CD14-positive monocyte (primary cell): ENCODE measurements around the gene OSBP2. TPM values are rescaled to one million over a fixed set of nuclear protein-coding genes. Genes with fewer than 3 reads are reported as not detected.

Experiments used
- DNase-seq, 3 donors: peaks; one replicate each; pipeline ENCODE4 v3.0.0-alpha.2; 2011 to 2022
- H2AFZ ChIP-seq: 2 replicates; pipeline ENCODE4 v1.6.0; 2012; ENCODE audit warnings: mild to moderate bottlenecking, low read depth, low read length, inconsistent platforms; ENCODE audit not compliant: insufficient read depth, poor library complexity, severe bottlenecking
- H3K27ac ChIP-seq, 2 donors: 1 replicate in 1 of 2; 2 replicates in 1 of 2; pipeline ENCODE4 v1.5.1; 2012 to 2013; ENCODE audit warnings: low read length in 2 of 2, control low read depth in 1 of 2, inconsistent platforms in 1 of 2, low read depth in 1 of 2, mild to moderate bottlenecking in 1 of 2
- H3K27me3 ChIP-seq, 2 donors: one replicate each; pipeline versions ENCODE4 v1.6.0 to v1.6.1; 2011 to 2013; ENCODE audit warnings: low read length in 2 of 2; ENCODE audit not compliant: control insufficient read depth in 2 of 2, insufficient read depth in 2 of 2
- H3K36me3 ChIP-seq, 2 donors: replicated peaks in 1 of 2; 1 replicate in 1 of 2; 2 replicates in 1 of 2; pipeline versions ENCODE4 v1.5.1 to v1.6.1; 2012 to 2013; ENCODE audit warnings: low read length in 2 of 2, control low read depth in 1 of 2, inconsistent platforms in 1 of 2, mild to moderate bottlenecking in 1 of 2; ENCODE audit not compliant: insufficient read depth in 2 of 2, control insufficient read depth in 1 of 2
- H3K4me1 ChIP-seq, 2 donors: 1 replicate in 1 of 2; 2 replicates in 1 of 2; pipeline versions ENCODE4 v1.5.1 to v1.6.1; 2012 to 2013; ENCODE audit warnings: low read length in 2 of 2, control low read depth in 1 of 2, inconsistent platforms in 1 of 2, mild to moderate bottlenecking in 1 of 2, moderate library complexity in 1 of 2; ENCODE audit not compliant: insufficient read depth in 2 of 2, control insufficient read depth in 1 of 2
- H3K4me2 ChIP-seq: replicated peaks from 2 replicates; pipeline ENCODE3; 2012; ENCODE audit warnings: low read length, moderate library complexity, mild to moderate bottlenecking; ENCODE audit not compliant: poor library complexity, severe bottlenecking; ENCODE audit errors: extremely low read depth
- H3K4me3 ChIP-seq, 3 experiments: fragments of 200-600 bp in 1 of 3; sonication (generic) in 1 of 3; replicated peaks in 1 of 3; 1 replicate in 2 of 3; 2 replicates in 1 of 3; pipeline ENCODE4 v1.5.1; 2011 to 2013; ENCODE audit warnings: low read length in 3 of 3, mild to moderate bottlenecking in 3 of 3, control low read depth in 2 of 3, low read depth in 2 of 3, inconsistent platforms in 1 of 3, moderate library complexity in 1 of 3
- H3K79me2 ChIP-seq: 2 replicates; pipeline ENCODE4 v1.6.0; 2012; ENCODE audit warnings: mild to moderate bottlenecking, control low read depth, inconsistent platforms, low read length, moderate library complexity; ENCODE audit not compliant: insufficient read depth
- H3K9ac ChIP-seq: 2 replicates; pipeline ENCODE4 v1.6.0; 2017; ENCODE audit warnings: low read length, mild to moderate bottlenecking; ENCODE audit not compliant: insufficient read depth, poor library complexity, severe bottlenecking
- H3K9me3 ChIP-seq, 2 donors: replicated peaks in 1 of 2; 1 replicate in 1 of 2; 2 replicates in 1 of 2; pipeline versions ENCODE4 v1.5.1 to v1.6.1; 2012 to 2013; ENCODE audit warnings: low read length in 2 of 2, control low read depth in 1 of 2; ENCODE audit not compliant: control insufficient read depth in 1 of 2, insufficient read depth in 1 of 2
- H4K20me1 ChIP-seq: 2 replicates; pipeline ENCODE4 v1.6.0; 2012; ENCODE audit warnings: mild to moderate bottlenecking, low read length, control low read depth, moderate library complexity; ENCODE audit not compliant: insufficient read depth
- H3K27ac Mint-ChIP-seq, 7 donors: one replicate each; pipeline ENCODE4 v1.8.0; 2020; ENCODE audit warnings: mild to moderate bottlenecking in 7 of 7, mixed read lengths in 7 of 7, moderate library complexity in 6 of 7, inconsistent platforms in 2 of 7
- H3K27me3 Mint-ChIP-seq, 3 donors: one replicate each; pipeline ENCODE4 v1.8.0; 2021 to 2022; ENCODE audit warnings: low read depth in 3 of 3, mild to moderate bottlenecking in 3 of 3, mixed read lengths in 3 of 3, moderate library complexity in 3 of 3, inconsistent platforms in 1 of 3
- H3K36me3 Mint-ChIP-seq, 2 donors: one replicate each; pipeline ENCODE4 v1.8.0; 2020; ENCODE audit warnings: mixed read lengths in 2 of 2, inconsistent platforms in 1 of 2, mild to moderate bottlenecking in 1 of 2
- H3K4me1 Mint-ChIP-seq: one replicate; pipeline ENCODE4 v1.8.0; 2020; ENCODE audit warnings: mild to moderate bottlenecking, mixed read lengths
- H3K4me3 Mint-ChIP-seq, 2 donors: one replicate each; pipeline ENCODE4 v1.8.0; 2020; ENCODE audit warnings: mild to moderate bottlenecking in 2 of 2, mixed read lengths in 2 of 2, moderate library complexity in 1 of 2
- H3K9me3 Mint-ChIP-seq, 7 donors: one replicate each; pipeline ENCODE4 v1.8.0; 2020 to 2022; ENCODE audit warnings: mixed read lengths in 7 of 7, mild to moderate bottlenecking in 6 of 7, moderate library complexity in 6 of 7, inconsistent platforms in 2 of 7
- WGBS: methylation state at CpG from one replicate; pipeline ENCODE4 v1.1.5; 2013; ENCODE audit warnings: missing lambda C conversion rate; ENCODE audit not compliant: insufficient coverage; 5-methylcytosine and 5-hydroxymethylcytosine counted together
- intact Hi-C, 2 donors: fragments of 100-400 bp; cut with micrococcal nuclease; formaldehyde crosslinking; loops; one replicate each; pipeline versions ENCODE4 v1.15.0 to v1.15.1; 2023
- polyA plus RNA-seq, 3 donors: library from polyadenylated mRNA; depleted of rRNA in 1 of 3; unstranded in 2 of 3; stranded (reverse) in 1 of 3; fragments of 300-500 nt in 2 of 3; fragments of >200 nt in 1 of 3; fragmentation: Illumina TruSeq in 2 of 3; gene quantifications; 1 replicate in 2 of 3; 2 replicates in 1 of 3; pipeline ENCODE4 v1.2.3, GENCODE V29; 2012 to 2021
- TF ChIP-seq, protein P1 (sequence below): fragments of 200-600 bp; IDR thresholded peaks from one replicate; pipeline ENCODE4 v1.8.0; 2022; ENCODE audit warnings: antibody characterized with exemption, mild to moderate bottlenecking

The OSBP2 gene
- polyA plus RNA-seq, 3 donors, result 0.21 to 0.54 TPM; not detected in 1

DNA sequence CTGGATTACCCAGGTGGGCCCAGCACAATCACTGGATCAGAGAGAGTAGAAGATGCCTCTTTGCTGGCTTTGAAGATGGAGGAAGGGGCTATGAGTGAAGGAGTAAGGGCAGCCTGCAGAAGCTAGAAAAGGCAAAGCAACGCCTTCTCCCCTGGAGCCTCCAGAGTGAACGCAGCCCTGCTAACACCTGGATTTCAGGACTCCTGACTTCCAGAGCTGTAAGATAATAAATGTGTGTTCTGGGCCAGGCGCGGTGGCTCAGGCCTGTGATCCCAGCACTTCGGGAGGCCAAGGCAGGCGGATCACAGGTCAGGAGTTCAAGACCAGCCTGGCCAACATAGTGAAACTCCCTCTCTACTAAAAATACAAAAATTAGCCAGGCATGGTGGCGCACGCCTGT, 171.5 kb downstream of the OSBP2 start:
- no peak overlapping the region for H3K4me3 ChIP-seq
- no peak overlapping the region for H2AFZ ChIP-seq
- no peak for DNase-seq
- H3K4me1 Mint-ChIP-seq, result no peaks in the 10 kb centered on the region
- peaks cover 0 to 5% (median 2%) of the 10 kb centered on the region in 3 donors for H3K27me3 Mint-ChIP-seq
- H4K20me1 ChIP-seq, result no peaks in the 10 kb centered on the region
- intact Hi-C loops, result no loop called here
- TF ChIP-seq, protein P1, sequence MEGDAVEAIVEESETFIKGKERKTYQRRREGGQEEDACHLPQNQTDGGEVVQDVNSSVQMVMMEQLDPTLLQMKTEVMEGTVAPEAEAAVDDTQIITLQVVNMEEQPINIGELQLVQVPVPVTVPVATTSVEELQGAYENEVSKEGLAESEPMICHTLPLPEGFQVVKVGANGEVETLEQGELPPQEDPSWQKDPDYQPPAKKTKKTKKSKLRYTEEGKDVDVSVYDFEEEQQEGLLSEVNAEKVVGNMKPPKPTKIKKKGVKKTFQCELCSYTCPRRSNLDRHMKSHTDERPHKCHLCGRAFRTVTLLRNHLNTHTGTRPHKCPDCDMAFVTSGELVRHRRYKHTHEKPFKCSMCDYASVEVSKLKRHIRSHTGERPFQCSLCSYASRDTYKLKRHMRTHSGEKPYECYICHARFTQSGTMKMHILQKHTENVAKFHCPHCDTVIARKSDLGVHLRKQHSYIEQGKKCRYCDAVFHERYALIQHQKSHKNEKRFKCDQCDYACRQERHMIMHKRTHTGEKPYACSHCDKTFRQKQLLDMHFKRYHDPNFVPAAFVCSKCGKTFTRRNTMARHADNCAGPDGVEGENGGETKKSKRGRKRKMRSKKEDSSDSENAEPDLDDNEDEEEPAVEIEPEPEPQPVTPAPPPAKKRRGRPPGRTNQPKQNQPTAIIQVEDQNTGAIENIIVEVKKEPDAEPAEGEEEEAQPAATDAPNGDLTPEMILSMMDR, result no peak
- no peaks in the 10 kb centered on the region for H3K9me3 ChIP-seq
- H3K27me3 ChIP-seq, result no peaks in the 10 kb centered on the region
- no peaks in the 10 kb centered on the region for H3K36me3 ChIP-seq
- H3K4me2 ChIP-seq, result no peak overlapping the region
- H3K4me3 Mint-ChIP-seq, result no peak overlapping the region
- no CpG with 5 or more reads among the region's 8 CpGs for WGBS
- no peak overlapping the region for H3K27ac Mint-ChIP-seq
- no peaks in the 10 kb centered on the region for H3K4me1 ChIP-seq
- H3K79me2 ChIP-seq, result no peaks in the 10 kb centered on the region
- H3K36me3 Mint-ChIP-seq, result no peaks in the 10 kb centered on the region
- H3K9me3 Mint-ChIP-seq, result peaks cover 0 to 7% (median 0%) of the 10 kb centered on the region in 7 donors
- H3K9ac ChIP-seq, result no peak overlapping the region
- H3K27ac ChIP-seq, result no peak overlapping the region

DNA sequence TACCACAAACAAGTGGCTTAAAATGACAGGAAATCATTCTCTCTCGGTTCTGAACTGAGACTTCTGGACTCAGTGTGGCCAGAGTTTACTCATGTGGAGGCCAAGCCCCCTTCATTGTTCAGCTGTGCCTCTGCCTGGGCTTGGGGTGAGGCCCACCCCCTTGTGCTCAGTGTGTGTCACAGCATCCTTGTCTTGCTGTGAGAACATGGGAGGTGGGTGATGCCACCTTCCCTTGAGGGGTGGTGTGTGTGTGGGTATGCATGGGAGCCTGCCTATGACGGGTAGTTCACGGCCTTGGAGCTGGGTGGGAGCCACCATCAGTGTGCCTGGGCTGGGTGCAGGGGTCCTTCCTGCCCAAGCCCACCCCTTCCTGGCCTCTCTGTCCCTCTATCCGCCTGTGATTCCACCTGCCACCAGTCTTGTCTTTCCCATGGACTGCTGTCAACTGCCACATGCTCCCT, 172.2 kb downstream of the OSBP2 start:
- Histone ChIP-seq H3K27me3 (no peaks in the 10 kb centered on the region), H3K79me2 (no peaks in the 10 kb centered on the region), H4K20me1 (no peaks in the 10 kb centered on the region), H2AFZ (no peak overlapping the region), H3K27ac (no peak overlapping the region), H3K4me1 (no peaks in the 10 kb centered on the region), H3K36me3 (no peaks in the 10 kb centered on the region), H3K9ac (no peak overlapping the region), H3K9me3 (no peaks in the 10 kb centered on the region), H3K4me2 (no peak overlapping the region), H3K4me3 (no peak overlapping the region)
- DNase-seq, result no peak
- TF ChIP-seq, protein P1, result no peak
- no peak overlapping the region for H3K27ac Mint-ChIP-seq
- intact Hi-C loops, result no loop called here
- H3K4me3 Mint-ChIP-seq, result no peak overlapping the region
- H3K36me3 Mint-ChIP-seq, result no peaks in the 10 kb centered on the region
- H3K27me3 Mint-ChIP-seq, result peaks cover 0 to 5% (median 2%) of the 10 kb centered on the region in 3 donors
- WGBS, result 38% methylated on average over 2 of the region's 4 CpGs
- H3K9me3 Mint-ChIP-seq, result peaks cover 0 to 7% (median 0%) of the 10 kb centered on the region in 7 donors
- no peaks in the 10 kb centered on the region for H3K4me1 Mint-ChIP-seq
